HT1080 (cell line): ENCODE results near the gene DDAH1. TPM values are rescaled to one million over a fixed set of nuclear protein-coding genes. Genes with fewer than 3 reads are reported as not detected.
A peak's percentile ranks its signal among the peaks of the same experiment; 100 is the strongest.
"Not testable (repeated sequence)": the region's sequence is repeated elsewhere in the genome, so short reads cannot be mapped to it uniquely, and the experiment has no call there.

ENCODE experiments used
- DNase-seq: peaks from one replicate; pipeline ENCODE4 v3.0.0-alpha.2; 2015; ENCODE audit warnings: low read depth
- total RNA-seq: library from RNA; depleted of rRNA; stranded (reverse); fragments of >200 nt; shearing (Covaris generic); gene quantifications from 2 replicates; pipeline ENCODE4 v1.2.3, GENCODE V29; 2014

The DDAH1 gene
- total RNA-seq, 1 experiment from 2014 or later: 94.2 TPM

DNA sequence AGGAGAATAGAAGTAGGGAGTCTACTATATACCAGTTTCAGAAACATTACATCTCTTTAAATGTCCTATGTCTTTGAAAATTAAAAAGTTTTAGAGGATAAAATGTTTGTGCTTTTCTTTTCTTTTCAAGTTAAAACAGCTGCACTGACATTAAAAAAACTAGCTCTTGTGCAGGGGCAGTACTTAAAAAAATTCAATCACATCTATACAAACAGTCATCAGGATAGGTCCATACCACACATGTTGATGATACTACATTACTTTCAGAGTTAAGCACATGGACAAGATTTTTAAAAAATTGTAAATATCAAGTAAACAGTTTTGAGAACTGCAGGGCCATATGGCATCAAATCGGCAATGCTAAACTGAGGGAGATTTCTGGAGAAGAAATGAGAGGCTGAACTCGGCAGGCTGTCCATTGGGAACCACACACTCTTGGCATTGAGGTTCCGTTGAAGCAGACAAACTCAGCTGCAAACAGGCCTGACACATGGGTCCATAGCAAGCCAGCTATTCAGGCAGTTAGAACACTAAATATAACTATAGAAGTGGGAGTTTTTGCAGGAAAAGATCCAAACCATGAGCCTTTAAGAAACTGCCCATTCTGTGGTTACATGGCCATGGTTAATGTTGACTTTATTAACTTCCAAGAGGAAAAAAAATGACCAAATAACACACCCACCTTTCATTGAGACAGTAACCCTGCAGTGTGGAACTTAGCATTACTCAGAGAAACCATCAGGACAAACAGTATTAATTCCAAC, 104.0 kb downstream of the DDAH1 start:
- DNase-seq: peak; percentile 77

DNA sequence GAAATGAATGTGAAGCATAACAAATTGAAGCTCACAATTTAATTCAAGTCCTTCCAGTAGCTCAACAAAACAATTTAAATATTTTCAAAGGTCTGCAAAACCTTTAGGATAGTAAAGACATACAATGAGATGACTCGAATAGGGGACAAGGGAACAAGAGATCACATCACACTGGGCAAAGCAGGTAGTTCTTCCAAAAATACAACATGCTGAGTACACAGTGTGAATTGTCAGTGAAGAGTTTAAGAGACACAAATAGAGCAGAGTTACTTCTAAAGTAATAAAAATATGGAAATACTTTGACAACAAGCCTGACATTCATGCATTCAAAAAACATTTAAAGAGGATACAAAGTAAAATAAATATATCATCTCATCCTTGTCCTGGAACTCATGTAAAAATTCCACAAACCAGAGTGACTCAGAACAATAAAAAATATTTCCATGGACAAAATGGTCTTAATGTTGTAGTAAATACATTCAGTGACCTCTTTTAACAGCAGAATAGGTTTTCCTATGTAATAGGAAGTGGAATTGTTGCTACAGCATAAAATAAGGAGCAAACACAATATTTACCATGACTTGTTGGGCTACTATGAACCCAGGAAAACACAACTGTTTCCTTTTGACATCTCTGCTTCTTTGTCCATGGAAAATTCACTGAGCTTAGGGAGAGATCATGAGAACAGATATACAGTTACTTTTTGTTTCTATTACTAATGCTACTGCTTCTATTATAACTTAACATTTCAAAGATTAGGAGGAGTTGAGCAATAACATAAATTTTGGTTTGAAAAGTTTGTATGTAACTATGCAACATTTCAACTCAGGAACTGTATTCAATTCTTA, 104.9 kb downstream of the DDAH1 start:
- no peak for DNase-seq

DNA sequence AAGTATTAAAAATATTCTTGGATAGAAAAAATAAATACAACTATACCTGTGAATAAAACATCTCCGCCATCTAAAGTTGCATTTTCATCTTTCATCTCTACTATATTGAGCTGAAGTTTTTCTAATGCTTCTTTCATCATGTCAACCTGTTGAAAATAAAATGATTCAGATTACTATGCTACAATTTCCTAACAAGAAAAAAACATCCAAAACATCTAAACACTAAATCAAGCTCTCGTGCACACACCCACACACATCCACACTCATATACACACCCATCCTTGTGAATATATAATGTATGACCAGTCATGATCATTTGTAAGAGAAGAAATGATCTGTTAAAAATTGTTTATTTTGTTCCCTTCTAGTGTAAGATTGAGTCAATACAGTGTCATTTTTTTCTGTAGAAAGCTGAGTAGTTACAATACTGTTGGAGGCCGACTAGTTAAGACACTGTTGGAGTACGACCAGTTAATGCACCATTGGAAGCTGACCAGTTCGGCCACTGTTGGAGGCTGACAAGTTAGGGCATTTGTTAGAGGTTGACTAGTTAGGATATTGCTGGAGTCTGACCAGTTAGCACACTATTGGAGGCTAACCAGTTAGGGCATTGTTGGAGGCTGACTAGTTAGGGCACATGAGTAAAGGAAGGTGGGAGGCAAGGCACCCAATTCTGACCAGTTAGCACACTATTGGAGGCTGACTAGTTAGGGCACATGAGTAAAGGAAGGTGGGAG, 106.1 kb downstream of the DDAH1 start:
- DNase-seq: no peak

DNA sequence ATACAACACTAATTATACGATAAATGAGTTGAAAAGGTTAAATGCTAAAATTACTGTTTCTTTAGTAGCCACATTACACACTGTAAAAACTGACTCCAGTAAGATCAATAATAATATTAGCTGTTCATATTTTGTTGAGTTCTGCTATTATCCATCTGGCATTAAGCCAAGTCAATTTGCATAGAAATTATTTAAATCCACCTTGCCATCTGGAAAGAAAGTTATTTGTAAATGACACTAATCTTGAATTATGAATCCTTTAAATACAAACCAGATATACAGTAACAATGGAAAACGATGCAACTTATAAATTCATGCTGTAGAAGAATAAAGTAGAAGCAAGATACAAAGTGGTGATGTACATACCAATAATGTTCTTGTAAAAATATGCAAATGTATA, 107.1 kb downstream of the DDAH1 start:
- no peak for DNase-seq

DNA sequence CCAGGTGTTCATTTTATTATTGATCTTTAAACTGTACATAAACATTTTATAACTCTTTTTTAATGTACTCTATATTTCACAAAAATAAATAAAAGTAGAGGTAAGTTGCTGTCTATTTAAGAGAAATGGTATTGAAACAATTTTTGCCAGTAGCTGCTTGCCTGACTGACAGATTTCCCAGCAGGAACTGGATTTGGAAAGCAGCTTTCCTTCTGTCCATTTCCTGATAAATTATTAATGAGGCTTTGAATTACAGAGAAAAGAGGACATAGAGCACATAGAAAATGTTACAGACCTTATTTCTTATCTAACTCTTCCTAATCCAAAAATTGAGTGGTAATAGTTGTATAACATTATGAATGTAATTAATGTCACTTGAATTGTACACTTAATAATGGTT, 108.8 kb downstream of the DDAH1 start:
- DNase-seq: no peak

DNA sequence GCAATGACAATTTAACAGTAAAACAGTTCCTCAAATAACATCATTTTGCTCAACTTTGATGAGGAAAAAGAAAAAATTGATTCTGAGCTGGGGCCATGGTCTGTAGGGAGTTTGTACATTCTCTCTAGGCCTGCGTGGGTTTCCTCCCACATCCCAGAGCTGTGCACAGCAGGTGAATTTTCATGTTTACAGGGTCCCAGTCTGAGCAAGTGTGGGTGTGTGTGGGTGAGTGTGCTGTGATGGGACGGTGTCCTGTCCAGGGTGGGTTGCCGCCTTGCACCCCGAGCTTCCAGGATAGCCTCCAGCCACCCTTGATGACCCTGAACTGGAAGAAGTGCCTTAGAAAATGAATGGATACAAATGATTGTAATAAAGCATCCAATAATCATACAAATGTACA, 112.9 kb downstream of the DDAH1 start:
- no peak for DNase-seq

DNA sequence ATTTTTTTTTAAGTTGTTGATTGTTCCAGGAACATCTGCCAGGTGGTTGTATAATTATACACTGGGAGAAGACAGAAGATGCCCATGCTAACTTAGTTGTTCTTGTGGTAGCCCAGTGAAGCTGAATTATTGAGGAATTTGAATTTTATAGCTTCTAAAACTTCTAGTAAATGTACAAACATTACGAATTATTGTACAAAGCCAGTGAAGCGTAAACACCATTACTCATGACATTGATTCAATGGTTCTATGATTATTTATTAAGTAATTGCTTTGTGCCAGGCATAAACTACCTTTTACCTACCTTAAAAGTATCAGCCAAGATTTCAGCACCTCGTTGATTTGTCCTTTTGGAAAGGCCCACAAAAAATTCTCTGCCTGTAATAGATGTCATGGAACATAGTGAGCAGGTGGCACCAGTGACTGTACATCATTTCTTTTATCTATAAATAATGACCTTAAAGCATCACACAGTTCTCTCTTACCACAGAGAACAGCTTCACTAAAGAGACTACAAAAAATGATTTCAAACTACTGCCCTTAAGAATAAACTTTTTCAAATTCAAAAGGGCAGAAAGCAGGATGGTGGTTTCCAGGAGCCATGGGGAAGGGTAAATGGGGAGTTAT, 113.6 kb downstream of the DDAH1 start:
- DNase-seq: no peak

DNA sequence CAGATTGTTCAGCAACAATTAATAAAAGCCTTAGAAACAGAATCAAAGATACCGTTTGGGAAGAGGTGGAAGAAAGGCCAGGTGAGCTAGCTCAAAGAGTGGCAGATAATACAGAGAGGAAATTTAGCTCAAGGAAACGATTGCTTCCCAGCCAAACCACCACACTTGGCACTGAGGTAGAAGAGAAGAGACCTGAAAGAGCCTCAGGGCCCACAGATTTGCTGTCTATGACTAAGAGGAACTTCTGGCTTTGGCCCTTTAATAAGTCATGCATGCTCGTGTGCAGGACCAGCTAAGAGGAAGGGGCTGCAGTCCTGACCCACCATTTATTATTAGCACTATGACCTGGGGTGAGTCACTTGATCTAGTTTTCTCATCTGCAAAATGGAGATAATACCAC, 115.7 kb downstream of the DDAH1 start:
- DNase-seq: no peak

DNA sequence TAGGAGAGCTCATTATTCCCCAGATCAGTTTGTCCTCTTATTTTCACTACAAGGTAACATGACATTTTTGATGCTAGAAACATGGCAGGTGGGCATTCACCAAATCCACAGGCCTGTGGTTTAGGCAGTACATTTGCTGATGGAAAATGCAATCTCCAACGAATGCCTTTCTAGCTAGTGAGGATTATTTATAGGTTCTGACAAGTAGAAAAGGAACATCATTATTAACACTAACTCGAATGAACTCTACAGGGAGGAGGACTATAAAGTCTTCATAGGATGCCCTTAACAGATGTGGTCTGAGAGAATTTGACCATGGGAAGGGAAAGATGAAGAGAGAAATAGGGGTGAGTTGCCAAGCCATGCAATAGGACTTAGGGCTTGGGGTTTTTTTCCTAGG, 117.1 kb downstream of the DDAH1 start:
- DNase-seq: no peak

DNA sequence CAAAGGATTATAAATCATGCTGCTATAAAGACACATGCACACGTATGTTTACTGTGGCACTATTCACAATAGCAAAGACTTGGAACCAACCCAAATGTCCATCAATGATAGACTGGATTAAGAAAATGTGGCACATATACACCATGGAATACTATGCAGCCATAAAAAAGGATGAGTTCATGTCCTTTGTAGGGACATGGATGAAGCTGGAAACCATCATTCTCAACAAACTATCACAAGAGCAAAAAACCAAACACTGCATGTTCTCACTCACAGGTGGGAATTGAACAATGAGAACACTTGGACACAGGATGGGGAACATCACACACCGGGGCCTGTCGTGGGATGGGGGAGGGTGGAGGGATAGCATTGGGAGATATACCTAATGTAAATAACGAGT, 117.7 kb downstream of the DDAH1 start:
- DNase-seq: not testable (repeated sequence)

DNA sequence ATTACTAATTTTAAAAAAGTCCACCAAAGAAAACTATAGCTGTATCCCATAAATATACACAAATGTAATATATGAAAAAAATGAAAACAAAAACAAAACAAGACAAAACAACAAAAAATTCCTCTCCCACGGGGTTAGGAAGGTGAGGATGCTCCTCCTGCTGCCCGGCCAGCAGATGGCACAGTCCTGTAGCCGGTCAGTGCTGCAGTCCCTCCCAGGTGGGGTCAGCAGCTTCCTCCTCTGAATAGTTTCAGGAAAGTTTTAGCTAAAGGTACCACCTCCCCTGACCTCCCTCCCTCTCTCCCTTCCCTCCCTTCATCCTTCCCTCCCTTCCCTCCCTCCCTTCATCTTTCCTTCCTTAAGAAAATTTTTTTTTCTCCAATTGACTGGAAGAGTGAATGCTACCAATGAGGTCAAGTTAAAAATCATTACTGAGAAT, 120.7 kb downstream of the DDAH1 start:
- peak; percentile 77 for DNase-seq

DNA sequence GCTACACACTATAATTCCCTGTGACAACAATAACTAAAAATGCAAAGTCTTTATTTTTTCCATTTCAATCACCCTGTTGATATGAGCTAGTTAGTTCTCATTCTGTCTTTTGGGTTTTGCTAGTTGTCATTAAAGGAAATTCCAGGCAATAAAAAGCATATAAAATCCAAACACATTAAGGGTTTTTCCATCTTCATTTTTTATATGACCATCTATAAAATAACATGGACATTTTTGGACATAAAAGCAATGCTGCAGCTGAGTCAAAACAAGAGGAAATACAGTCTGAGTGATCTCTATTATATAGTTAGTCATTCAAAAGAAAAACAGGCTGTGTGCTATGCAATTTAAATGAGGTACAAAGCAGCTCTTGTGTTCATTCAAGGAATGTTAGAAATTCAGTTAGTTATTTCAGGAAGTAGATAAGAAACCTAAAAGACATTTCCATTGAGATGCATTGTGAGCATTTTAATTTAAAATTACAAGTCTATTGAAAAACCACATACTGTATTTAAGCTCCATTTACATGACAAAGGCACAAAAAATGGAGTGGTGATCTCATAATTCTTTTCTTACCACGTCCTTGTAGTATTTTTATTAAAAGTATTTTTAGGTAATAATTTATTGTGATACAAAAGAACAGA, 121.2 kb downstream of the DDAH1 start:
- peak; percentile 91 for DNase-seq

DNA sequence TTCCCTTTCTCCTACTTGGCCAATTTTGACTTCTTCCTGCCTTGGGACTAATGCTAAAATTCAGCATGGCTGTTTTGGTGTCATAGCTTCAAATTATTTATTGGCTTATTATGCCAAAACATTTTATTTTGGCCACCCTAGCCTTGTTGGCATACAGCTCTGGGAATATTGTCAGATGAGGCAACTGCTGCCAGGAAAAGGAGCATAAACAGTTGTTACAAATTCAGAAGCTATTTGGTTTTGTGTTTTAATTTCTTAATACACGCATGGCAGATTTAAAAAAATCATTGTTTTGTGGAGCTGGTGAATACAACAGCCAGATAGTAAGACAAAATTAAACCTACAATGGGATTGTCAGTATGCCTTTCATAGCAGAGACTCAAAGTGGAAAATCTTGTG, 121.7 kb downstream of the DDAH1 start:
- no peak for DNase-seq

DNA sequence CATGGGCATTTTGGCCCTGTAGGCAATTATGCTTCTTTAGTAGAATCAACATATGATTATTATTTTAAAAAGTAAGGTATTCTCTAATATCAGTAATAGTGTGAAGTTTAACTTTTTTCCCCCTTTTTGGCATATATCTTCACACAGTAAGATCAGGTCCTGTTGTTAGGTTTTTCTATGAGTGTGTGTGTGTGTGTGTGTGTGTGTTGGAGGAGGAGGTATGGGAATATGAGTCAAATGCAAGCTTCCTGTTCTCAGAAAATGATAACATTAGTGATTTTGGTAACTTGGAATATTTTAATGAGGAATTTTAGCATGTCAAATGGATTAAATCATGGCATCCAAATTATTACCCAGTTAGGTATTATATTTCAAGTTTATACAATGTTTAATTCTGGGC, 122.8 kb downstream of the DDAH1 start:
- peak; percentile 63 for DNase-seq

DNA sequence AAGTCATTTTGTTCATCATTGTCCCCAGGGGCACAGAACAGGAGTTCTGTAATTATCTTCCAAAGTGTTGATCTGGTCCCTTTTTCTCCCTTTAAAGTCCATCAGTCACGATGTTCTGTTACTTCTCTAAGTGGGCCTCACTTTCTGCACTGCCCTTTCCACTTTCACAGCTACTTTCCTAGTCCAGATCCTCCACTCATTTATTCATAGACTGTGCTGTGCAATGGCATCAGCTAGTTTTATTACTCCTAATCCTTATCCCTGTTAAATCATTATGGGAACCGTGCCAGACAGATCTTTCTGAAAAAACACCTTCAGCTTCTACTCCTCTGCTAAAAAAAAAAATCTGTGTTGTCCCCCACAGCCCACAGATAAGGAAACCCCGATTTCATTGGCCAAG, 124.5 kb downstream of the DDAH1 start:
- DNase-seq: no peak

DNA sequence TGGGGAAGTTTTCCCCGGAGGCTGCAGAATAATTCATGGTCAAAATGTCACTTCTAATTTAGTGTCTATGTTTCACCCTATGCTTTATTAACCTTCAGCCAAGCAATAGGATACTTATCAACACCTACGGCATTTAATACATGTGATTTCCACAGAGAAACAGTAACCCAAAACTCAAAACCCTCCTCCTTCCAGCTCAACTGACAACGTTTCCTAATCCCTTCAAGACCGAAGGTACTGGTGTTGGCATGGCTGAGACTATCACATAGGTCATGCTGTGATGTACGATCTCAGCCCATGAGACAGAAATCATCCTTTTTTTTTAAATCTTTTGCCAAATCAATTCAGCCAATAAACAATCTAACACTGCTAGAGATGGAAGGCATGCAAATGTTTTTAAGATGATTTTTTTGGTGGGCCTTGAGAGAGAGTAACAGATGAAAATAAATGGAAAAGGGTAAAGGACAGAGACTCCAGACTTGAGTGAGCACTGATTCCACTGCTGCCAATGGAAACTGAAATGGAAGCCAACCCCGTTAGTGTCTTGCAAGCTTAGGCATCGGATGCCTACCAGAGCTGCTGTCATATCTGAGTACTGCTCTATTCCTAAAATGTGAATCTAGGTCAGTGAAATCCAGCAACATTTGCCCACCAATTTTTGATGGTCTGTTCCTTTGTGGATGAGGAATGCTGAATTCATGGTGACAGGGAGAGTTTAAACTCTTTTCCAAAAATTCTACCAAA, 125.1 kb downstream of the DDAH1 start:
- DNase-seq: no peak

DNA sequence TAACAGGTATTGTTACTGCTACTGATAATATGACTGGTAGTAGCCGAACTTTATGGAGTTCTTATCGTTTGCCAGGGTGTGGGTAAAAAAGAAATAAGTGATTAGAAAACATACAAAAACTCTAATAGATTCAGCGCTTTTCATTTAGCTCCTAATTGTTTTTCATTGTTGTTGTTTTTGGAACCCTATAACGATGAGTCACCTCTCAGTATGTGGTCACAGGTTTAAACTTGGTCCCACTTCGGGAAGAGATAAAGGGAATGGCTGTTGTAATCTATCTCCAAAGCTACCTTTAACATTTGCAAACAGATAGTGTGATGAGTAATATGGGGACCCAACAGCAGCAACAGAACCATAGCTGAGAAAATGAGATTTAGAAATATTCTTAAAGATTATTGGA, 125.9 kb downstream of the DDAH1 start:
- DNase-seq: peak; percentile 60

DNA sequence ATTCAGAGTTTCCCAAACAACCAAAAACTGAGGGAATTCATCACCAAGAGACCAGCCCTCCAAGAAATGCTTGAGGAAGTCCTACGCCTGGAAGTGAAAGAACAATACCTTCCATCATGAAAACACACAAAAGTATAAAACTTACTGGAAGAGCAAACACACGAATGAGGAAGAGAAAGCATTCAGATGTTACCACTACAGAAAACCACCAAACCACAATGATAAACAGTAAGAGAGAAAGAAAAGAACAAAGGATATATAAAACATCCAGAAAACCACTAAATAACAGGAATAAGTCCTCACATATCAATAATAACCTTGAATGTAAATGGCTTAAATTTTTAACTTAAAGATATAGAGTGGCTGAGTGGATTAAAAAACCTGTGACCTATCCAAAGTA, 130.0 kb downstream of the DDAH1 start:
- peak; percentile 56 for DNase-seq

DNA sequence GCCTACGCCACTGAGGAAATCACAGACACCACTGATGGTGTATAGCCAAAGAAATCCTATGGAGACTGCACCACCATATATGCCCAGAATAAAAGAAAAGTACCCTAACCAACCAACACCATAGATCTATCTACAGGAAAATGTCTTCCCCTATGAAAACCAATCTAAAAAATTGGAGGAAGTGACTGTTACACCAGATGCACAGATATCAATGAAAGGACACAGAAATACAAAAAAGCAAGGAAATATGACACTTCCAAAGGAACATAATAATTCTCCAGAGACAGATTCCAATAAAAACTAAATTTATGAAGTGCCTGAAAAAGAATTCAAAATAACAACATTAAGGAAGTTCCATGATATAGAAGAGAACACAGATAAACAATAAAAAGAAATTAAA, 131.8 kb downstream of the DDAH1 start:
- no peak for DNase-seq

DNA sequence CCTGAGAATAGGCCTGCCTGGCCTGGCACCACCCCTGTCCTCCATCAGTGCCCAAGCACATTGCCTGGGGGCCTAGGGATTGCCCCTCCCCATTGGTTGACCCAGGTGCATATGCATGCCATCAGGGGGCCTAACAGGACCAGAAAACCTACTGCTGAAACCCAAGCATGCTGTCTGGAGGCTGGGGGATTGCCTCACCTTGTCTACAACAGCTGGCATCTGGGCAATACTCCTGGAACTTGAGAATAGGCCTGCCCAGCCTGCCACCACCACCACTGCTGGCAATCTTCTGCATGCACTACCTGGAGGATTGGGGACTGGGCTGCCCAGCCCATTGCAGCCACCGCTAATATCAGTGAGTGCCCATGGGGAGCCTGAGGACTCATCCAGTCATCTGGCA, 132.4 kb downstream of the DDAH1 start:
- no peak for DNase-seq
